ENCODE measurements around the gene SCUBE3.
A peak's percentile ranks its signal among the peaks of the same experiment; 100 is the strongest.

The SCUBE3 gene

GRCh38 chr6:35298625-35299140 is 84.9 kb downstream of the SCUBE3 start:
- H3K27me3 ChIP-seq (replicated peaks; ENCODE audit: control insufficient read depth, insufficient read depth, low read length), result no peaks in the 10 kb centered on the region
- peaks cover 14% of the 10 kb centered on the region for H3K36me3 ChIP-seq (ENCODE audit: control insufficient read depth, insufficient read depth, low read length)
- H3K4me3 ChIP-seq (replicated peaks; ENCODE audit: low read depth, low read length), result peak overlapping the region; percentile 85
- TF ChIP-seq, protein P1, sequence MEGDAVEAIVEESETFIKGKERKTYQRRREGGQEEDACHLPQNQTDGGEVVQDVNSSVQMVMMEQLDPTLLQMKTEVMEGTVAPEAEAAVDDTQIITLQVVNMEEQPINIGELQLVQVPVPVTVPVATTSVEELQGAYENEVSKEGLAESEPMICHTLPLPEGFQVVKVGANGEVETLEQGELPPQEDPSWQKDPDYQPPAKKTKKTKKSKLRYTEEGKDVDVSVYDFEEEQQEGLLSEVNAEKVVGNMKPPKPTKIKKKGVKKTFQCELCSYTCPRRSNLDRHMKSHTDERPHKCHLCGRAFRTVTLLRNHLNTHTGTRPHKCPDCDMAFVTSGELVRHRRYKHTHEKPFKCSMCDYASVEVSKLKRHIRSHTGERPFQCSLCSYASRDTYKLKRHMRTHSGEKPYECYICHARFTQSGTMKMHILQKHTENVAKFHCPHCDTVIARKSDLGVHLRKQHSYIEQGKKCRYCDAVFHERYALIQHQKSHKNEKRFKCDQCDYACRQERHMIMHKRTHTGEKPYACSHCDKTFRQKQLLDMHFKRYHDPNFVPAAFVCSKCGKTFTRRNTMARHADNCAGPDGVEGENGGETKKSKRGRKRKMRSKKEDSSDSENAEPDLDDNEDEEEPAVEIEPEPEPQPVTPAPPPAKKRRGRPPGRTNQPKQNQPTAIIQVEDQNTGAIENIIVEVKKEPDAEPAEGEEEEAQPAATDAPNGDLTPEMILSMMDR (IDR thresholded peaks at IDR 0.05; ENCODE audit: insufficient read depth, low read length, poor library complexity, severe bottlenecking), result no peak
- no peak for DNase-seq (ENCODE audit: extremely low read depth, insufficient read length)

DNA sequence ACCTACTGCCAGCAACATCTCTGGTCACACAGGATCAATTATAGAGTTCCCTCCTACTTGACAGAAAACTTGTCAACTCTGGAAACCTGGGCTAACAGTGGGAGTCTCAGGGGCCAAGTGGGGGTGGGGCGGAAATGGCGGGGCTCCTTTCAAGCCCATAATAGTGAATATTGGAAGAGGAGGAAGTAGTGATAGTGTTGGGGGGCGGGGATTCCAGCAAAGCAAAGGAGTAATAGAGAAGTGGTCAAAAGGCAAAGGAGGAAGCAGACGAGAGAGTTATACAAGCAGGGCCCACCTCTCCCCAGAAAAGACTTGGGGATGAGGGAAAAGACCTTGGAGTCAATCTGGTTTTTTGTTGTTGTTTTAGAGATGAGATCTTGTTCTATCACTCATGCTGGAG is 85.9 kb downstream of the SCUBE3 start:
- no peak for DNase-seq (ENCODE audit: extremely low read depth, insufficient read length)
- TF ChIP-seq, protein P1 (IDR thresholded peaks at IDR 0.05; ENCODE audit: insufficient read depth, low read length, poor library complexity, severe bottlenecking), result no peak
- Histone ChIP-seq H3K4me3 (replicated peaks; ENCODE audit: low read depth, low read length) (peak overlapping the region; percentile 85), H3K27me3 (replicated peaks; ENCODE audit: control insufficient read depth, insufficient read depth, low read length) (no peaks in the 10 kb centered on the region), H3K36me3 (ENCODE audit: control insufficient read depth, insufficient read depth, low read length) (peaks cover 14% of the 10 kb centered on the region)

- peaks cover 8% of the 10 kb centered on the region for H3K36me3 ChIP-seq (ENCODE audit: control insufficient read depth, insufficient read depth, low read length)
- TF ChIP-seq, protein P1 (IDR thresholded peaks at IDR 0.05; ENCODE audit: insufficient read depth, low read length, poor library complexity, severe bottlenecking), result no peak
- no peak overlapping the region for H3K4me3 ChIP-seq (replicated peaks; ENCODE audit: low read depth, low read length)
- DNase-seq (ENCODE audit: extremely low read depth, insufficient read length), result no peak
- no peaks in the 10 kb centered on the region for H3K27me3 ChIP-seq (replicated peaks; ENCODE audit: control insufficient read depth, insufficient read depth, low read length)
Measured at GRCh38 chr6:35300848-35301247, 87.1 kb downstream of the SCUBE3 start.

Data from GM06990 (cell line).